Right hindlimb (tissue), 1 donor: ENCODE results near the gene PIK3R5.
"Not testable (repeated sequence)": the region's sequence is repeated elsewhere in the genome, so short reads cannot be mapped to it uniquely, and the experiment has no call there.

Source experiments
- DNase-seq: peaks from one replicate; pipeline ENCODE4 v3.0.0-alpha.2; 2018

Gene PIK3R5, protein sequence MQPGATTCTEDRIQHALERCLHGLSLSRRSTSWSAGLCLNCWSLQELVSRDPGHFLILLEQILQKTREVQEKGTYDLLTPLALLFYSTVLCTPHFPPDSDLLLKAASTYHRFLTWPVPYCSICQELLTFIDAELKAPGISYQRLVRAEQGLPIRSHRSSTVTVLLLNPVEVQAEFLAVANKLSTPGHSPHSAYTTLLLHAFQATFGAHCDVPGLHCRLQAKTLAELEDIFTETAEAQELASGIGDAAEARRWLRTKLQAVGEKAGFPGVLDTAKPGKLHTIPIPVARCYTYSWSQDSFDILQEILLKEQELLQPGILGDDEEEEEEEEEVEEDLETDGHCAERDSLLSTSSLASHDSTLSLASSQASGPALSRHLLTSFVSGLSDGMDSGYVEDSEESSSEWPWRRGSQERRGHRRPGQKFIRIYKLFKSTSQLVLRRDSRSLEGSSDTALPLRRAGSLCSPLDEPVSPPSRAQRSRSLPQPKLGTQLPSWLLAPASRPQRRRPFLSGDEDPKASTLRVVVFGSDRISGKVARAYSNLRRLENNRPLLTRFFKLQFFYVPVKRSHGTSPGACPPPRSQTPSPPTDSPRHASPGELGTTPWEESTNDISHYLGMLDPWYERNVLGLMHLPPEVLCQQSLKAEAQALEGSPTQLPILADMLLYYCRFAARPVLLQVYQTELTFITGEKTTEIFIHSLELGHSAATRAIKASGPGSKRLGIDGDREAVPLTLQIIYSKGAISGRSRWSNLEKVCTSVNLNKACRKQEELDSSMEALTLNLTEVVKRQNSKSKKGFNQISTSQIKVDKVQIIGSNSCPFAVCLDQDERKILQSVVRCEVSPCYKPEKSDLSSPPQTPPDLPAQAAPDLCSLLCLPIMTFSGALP

DNA sequence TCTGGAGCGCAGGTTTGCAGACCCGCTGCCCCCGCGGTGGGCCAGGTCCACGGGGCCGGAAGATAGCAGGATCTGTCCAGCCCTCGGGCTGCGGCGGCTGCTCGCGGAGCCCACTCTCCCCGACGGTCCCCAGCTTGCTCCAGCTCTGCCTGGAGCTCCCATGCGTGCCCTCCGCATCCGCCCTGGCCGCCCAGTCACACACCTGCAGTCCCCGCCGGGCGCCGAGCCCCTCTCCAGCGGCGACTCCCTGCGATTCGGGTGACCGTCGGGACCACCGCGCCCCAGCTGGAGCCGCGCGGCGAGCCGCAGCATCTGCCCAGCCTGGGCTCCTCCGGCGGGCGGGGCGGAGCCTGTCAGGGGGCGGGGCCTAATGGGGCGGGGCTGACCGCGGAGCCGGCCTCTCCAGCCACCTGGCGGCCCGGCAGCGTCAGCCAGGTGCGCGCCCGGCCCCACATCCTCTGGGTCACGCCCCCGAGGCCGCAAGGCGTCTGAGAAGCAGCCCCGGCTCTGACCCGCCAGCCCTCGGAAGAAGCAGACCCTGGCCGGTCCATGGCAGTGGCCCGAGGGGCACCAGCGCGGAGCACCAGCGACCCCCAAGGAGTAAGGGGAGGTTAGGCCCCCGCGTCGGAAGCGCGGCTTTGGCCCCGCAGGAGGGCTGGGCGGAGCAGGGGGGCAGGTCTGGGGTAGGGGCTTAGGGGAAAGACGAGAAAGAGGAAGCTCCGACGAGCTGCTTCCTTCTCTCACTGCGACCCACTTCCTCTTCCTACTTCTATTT lies at the start of gene PIK3R5:
TSS of gene PIK3R5 (minus strand) at position 314 of the 775 bp plus-strand sequence. CDS start 54,213 bp downstream, outside the sequence.
- DNase-seq, result peak; percentile 39

DNA sequence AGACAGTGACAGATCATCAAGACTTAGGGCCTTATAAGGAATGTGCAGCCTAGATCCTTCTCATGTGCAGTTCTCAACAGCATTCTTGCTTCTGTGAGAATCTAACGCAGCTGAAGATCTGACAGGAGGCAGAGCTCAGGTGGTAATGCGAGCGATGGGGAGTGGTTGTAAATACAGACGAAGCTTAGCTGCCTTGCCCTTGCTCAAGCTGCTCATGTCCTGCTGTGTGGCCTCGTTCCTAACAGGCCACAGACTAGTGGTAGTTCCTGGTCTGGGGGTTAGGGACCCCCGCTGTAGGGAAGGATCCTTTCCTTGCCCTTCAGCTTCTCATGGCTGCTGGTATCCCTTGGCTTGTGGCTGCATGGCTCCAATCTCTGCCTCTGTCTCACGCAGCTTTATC lies 45.5 kb upstream of the PIK3R5 start:
- DNase-seq, result no peak

DNA sequence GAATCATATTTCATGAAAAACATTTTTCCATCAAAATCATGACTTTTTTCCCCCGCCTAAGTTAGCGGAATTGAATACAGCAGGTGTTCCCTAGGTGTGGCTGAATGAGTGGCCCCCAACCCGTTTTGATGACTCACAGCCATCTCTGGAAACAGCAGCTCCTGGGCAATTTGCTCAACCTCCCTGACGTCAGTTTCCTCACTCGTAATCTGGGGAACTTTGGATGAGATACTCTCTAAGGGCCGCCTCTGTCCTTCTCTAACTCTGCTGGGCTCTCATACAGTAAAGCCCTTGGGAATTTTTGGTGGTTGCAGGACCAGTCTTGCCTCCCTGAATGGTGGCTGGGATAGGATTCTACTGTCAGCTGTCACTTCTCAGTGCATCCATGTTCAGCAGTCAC lies 44.2 kb upstream of the PIK3R5 start:
- DNase-seq, result no peak

DNA sequence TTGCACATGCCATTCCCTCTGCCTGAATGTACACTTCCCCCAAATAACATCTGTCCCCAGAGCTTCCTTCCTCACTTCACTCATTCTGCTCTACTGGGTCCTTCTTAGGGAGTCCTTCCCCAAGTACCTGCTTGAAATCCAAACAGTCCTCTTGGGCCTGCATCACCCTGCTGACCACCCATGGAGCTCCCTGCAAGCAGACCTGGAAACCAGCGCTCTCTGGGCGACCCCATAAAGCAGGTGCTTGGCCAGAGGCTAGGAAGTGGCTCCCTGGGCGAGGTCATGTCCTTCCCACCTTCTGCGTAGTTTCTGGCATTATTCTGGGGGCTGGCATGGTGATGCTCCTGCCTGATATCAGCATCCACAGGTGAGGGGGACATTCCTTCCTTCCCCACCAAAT lies 43.6 kb upstream of the PIK3R5 start:
- no peak for DNase-seq

DNA sequence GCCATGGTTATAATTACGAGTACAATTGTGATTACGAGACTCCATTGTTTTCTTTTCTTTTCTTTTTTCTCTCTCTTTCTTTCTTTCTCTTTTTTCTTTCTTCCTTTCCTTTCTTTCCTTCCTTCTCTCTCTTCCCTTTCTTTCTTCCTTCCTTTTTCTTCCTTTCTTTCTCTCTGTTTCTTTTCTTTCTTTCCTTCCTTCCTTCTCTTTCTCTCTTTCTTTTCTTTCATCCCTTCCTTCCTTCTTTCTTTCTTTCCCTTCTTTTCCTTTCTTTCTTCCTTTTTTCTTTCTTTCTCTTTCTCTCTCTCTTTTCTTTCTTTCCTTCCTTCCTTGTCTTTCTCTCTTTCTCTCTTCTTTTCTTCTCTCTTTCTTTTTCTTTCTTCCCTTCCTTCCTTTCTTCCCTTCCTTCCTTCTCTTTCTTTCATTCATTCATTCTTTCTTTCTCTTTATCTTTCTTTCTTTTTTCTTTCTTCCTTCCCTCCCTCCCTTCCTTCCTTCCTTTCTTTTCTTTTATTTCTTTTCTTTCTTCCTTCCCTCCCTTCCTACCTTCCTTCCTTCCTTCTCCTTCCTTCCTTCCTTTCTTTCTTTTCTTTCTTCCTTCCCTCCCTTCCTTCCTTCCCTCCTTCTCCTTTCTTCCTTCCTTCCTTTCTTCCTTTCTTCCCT lies 41.7 kb upstream of the PIK3R5 start:
- DNase-seq, result no peak

DNA sequence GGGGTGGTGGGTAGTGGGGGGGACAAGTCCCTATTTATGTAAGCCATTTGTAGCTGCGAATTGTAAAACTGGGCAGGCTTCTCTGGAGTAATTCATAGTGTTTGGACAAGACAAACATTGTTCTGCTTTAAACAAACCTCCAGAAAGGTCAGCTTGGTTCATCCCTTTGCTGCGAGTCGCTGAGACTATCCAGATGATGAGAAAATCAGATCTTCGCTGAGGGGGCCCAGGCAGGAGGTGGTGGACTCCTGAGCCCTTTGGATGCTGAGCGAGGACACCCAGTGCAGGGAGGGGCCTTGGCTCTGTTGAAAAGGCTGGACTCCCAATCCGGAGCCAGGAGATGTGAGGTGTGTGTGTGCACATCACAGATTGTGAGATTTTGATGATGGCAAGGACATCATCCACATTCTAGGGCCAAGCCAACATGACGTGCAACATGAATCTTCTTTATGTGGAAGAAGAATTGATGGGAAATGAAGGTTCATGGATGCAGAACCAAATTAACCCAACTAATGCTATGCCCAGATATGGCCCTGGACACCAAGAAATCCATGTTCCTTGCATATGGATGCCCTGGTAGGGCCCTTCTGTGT lies 40.8 kb upstream of the PIK3R5 start:
- DNase-seq, result no peak

DNA sequence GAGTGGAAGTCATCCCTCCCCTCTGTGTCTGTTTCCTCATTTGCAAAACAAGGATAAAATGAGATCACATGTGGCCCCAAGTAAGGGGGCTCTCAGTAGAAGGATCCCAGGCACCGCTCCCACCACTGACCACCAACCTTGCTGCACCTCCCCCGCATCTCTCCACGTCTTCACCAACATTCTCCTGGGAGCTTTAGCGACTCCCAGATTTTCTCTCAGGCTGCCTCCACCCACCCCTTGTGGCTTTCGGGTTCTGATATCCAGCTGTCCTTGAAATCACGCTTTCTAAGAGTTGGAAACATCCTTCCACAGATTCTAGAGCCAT lies 39.4 kb upstream of the PIK3R5 start:
- DNase-seq, result no peak

DNA sequence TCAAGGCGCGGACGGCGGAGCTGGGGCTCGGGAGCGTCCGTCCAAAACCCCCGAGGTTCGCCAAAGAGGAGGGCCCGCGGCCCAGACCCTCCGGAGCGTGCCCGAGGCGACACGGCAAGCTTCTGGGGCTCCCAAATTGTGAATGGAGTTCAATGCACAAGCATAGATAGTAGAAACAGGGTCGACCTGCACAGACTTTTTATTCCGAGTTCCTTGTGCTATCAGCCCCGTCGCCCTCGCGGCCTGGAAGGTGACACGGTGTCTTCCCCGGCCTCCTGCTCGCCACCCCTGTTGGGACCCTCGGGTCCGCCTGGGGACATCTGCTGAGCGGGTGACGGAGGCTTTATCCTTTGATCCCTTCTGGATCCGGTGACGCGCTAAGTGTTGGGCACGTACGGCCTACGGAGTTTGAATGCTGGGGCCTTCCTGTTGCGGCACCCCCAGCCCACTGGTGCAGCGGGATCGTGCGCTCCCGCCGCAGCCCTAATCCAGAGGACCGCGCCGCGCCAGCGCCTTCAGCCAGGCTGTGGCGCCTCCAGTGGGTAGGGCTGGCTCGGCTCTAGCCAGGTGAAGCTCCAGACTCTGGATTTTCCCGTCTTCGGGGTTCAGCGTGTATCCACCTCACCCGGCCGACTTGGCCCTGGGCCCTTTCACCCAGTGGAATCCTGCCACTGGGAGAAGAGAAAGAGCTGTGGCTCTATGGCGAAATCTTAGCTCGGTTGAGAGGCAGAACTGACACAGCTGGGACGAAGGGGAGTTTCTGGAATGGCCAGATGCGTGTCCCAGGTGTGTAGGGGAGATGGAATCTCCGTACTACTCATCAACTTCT lies 38.8 kb upstream of the PIK3R5 start:
- DNase-seq, result no peak

DNA sequence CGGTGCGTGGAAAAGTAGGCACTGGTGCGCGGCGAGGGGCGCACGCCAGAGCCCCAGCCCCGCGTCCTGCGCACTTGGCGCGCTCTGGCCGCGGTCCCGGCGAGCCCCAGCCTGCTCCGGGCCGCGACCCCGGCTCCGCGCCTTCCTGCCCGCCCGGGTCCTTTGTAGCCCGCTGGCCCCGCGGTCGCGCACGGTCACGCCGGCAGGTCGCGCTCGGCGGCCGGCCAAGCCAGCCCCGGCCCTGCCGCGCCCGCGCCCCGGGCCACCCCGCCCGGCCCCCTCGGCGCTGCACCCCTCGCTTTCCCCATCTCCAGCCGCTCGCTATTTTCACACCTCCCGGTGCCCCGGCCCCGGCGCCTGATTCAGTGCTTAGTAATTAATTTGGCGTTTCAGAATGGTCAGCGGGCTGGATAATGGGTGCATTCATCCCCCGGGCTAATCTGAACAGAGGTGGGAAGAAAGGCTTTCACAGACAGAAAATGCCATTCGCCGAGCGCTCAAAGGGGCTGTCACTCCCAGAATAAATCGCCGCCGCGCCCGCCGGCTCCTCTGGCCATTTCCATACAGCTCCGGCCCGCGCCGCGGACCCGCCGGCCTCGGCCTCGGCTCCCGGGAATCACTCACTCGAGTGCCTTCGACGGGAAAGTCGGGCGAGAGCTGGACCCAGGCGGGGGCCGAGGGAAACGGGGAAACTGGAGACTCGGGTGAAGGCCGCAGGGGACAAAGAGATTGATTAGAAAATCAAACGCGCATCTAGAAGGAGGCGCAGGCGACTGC lies 38.0 kb upstream of the PIK3R5 start:
- no peak for DNase-seq

DNA sequence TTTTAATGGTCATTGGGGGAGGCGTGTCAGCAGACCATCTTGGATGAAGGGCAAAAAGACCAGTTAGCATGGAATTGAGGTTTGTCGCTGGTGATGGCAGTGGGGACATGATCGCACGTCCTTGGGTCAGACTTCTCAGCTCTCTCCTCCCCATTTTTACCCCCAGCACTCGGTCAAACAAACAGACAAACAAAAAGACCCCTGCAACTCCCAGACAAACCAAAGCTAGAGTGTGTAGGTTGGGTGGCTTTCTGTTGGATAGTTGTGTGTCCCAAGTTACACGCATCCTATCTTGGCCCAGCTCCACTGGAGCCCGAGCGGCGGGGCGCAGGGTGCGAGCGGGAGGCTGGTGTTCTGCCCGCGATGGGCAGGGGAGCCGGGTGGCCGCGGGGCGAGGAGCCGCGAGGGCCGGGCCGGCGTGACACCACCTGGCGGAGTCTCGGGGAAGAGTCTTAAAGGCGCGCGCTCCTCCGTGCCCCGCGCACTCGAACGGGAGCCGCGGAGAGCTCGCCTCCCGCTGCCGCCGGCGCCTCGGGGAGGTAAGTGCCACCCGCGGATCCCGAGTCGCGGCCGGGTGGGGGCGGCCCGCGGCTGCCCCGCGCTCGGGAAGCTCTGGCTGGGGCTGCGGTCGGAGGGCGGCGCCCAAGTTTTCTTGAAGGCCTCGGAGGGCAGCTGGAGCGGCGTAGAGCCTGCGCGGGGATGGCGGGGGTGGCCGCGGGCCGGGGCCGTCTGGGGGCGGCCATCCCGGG lies 37.3 kb upstream of the PIK3R5 start:
- DNase-seq, result peak; percentile 43

DNA sequence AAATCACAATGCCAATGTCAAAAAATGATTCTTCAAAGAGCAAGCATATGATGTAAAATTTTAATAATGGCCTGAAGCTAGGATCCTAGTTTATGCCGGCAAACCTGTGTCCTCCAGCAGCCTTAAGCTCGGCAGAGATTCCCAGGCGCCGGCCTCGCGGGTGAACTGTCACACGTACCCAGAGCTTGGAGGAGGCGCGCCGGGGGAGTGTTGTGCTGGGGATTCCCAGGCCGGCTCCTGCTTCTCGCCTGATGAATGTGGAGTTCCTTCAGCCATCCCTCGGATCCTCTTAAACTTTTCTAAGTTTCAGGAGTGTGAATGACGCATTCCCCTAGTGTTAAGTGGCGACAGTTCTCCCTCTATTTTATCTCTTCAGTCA lies 36.7 kb upstream of the PIK3R5 start:
- DNase-seq, result no peak

DNA sequence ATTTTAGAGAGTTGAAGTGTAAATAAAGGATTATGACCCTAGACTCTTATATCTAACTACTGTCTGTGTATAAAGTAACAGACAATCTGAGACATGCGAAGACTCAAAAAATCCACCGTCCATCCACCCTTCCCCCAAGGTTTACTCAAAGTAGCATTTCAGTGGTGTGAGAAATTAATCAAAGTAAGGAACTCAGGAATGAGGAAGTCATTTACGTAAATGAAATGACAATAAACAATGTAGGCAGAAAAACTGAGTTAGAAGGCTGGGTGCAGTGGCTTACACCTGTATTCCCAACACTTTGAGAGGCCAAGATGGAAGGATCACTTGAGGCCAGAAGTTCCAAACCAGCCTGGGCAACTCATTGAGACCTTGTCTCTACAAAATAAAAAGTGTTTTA lies 36.1 kb upstream of the PIK3R5 start:
- no peak for DNase-seq

DNA sequence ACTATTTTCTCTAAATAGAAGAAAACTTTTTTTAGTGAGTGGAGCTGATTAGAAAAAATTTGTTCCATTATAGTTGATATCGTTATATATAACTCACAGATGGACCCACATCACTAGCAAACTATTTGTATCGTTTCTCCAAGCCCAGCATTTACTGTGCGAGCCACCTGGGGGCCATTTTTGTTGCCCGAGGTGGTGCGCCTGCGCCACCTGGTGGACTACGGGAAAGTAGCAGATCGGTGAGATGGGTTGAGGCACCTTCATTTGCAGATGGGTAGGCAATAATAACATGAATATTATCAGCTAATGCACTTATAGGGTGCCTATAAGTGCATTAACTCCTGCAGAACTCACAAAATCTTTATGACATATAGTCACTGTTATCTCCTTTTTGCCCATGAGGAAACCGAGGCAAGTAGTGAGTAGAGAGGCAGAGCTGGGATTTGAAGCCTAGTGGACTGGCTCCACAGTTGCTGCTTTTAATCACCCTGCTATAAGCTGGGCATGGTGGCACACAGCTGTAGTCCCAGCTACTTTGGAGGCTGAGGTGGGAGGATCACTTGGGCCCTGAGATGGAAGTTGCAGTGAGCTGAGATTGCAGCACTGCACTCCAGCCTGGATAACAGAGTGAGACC lies 32.6 kb upstream of the PIK3R5 start:
- no peak for DNase-seq

DNA sequence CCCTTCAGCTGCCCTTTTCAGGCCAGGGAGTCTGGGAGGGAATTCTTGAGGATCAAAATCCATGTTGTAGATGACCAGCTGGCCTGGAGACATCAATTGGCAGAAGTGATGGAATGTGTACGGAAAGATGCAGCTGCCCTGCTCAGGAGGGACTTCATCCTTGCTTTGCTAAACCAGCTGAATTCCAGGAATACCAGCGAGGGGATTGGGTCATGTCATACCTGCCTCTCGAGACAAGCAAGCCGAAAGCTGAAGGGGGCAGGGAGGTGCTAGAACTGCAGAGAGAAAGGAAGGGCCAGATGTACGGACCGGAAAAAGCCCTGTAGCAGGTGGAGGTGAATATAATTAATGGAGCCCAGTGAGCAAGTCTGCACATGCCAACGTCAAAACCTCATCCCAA lies 30.2 kb upstream of the PIK3R5 start:
- no peak for DNase-seq

DNA sequence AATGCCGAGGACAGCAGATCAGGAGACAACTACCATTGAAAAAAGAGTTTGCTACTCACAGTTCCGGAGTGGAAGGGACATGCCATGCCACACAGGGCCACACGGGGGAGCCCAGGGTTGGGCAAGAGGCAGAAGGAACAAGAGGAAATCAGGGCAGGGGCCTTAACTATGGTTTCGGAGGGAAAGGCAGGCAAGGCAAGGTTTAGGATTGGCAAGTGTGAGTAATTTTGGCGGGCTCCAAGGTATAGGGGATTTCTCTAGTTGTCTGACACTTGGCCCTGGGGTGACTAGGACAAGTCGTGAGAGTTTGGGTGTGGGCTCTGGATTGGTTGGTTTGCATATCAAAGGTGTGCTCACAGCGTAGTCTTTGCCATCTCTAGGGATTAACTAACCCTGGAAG lies 28.8 kb upstream of the PIK3R5 start:
- DNase-seq, result peak; percentile 64

DNA sequence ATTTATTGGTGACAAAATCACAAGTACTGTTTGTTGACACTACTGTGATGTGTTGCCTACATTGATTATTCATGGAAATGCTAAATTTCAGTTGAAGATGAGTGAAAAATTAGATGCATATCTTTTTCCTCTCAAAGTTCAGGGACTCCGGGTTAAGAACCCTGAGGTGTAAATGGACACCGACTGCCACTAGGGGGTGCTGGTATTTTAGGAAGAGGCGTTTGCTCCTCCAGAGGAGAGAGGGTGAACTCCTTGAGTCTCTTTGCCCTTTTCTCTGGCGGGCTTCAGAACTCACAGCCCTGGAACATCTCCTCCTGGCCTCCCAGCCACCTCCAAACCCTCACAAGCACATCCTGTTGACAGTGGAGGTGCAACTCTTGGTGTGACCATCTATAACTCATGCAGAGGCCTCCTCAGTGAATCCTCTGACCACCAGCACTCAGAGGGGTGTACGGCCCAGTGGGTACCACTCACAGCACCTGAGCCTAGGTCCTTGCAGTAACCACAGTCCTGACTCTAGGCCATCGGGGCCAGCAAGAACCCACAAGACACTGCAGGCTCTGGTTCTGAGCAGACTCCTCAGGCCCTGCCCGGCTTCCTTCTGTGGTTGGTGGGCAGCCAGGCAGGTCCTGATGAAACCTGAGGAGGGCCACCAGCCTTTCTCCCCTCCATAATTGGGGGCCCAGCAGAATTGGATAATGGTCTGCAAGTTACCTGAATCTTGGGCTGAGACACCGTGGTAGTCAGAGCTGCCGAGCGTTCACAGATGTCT lies 26.2 kb upstream of the PIK3R5 start:
- DNase-seq, result peak; percentile 71

DNA sequence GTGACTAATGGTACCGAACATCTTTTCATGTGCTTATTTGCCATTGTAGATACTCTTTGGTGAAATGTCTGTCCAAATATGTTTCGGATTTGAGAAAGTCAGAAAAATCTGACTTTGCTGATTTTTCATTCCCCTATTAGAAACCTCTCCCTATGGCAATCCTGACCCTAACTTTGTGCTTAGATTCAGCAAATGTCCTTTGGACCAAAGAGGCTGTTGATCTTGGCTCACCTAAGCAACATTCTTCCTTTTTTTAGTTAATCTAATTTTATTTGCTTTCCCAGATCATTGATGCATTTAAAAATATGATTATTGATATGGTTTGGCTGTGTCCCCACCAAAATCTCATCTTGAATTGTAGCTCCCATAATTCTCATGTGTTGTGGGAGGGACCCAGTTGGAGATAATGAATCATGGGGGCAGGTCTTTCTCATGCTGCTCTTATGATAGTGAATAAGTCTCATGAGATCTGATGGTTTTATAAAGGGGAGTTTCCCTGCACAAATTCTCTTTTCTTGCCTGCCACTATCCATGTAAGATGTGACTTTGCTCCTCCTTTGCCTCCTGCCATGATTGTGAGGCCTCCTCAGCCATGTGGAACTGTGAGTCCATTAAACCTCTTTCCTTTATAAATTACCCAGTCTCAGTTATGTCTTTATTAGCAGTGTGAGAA lies 22.9 kb upstream of the PIK3R5 start:
- DNase-seq, result not testable (repeated sequence)

DNA sequence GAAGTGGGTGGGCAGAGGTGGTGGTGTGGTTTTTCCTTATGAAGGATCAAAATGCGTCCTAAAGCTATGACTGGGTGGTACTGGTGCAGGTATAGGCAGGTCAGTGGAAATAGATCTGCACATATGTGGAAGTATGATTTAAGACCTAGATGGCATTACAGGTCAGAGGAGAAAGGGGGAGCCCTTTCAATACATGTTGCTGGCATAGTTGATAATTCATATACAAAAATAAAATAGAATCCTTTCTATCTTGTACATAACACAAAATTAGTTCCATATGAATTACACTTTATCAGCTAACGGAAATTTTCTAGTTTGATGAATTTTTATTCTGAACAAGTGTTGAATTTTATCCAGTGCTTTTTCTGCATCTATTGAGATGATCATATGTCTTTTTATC lies 20.8 kb upstream of the PIK3R5 start:
- no peak for DNase-seq
